CD4-positive, alpha-beta memory T cell (primary cell): ENCODE results near the gene ATP6V1F. TPM values are rescaled to one million over a fixed set of nuclear protein-coding genes. Genes with fewer than 3 reads are reported as not detected.
A peak's percentile ranks its signal among the peaks of the same experiment; 100 is the strongest.

ENCODE experiments used
- CTCF ChIA-PET: fragments of 350-600 bp; sonication (Branson Sonifier 250); formaldehyde crosslinking; loops from one replicate; lab custom pipeline; 2021; ENCODE audit warnings: inconsistent platforms; ENCODE audit not compliant: partially characterized antibody; lab: Charles Lee
- POLR2A ChIA-PET: fragments of 350-600 bp; sonication (Branson Sonifier 250); formaldehyde crosslinking; loops from one replicate; lab custom pipeline; 2021; ENCODE audit not compliant: partially characterized antibody; lab: Charles Lee
- DNase-seq, 5 donors: peaks; one replicate each; pipeline versions ENCODE4 v3.0.0 to v3.0.0-alpha.2; 2020 to 2022; ENCODE audit warnings: mixed read lengths in 1 of 5
- H3K27ac ChIP-seq: one replicate; pipeline ENCODE4 v1.7.0; 2013; ENCODE audit warnings: low read depth, low read length
- H3K27me3 ChIP-seq: 2 replicates; pipeline ENCODE4 v1.7.0; 2013; ENCODE audit warnings: mild to moderate bottlenecking, low read length, moderate library complexity; ENCODE audit not compliant: insufficient read depth
- H3K36me3 ChIP-seq: 2 replicates; pipeline ENCODE4 v1.7.0; 2013; ENCODE audit warnings: mild to moderate bottlenecking, low read length, moderate library complexity; ENCODE audit not compliant: insufficient read depth
- H3K4me1 ChIP-seq: 2 replicates; pipeline ENCODE4 v1.7.0; 2013; ENCODE audit warnings: mild to moderate bottlenecking, low read length, moderate library complexity; ENCODE audit not compliant: insufficient read depth
- H3K4me3 ChIP-seq, 2 donors: one replicate each; pipeline ENCODE4 v1.7.0; 2013; ENCODE audit warnings: low read length in 2 of 2, mild to moderate bottlenecking in 1 of 2
- H3K9me3 ChIP-seq, 2 donors: one replicate each; pipeline ENCODE4 v1.7.0; 2013; ENCODE audit warnings: low read length in 2 of 2, control low read depth in 1 of 2; ENCODE audit not compliant: control insufficient read depth in 1 of 2
- H3K27ac Mint-ChIP-seq, 7 donors: one replicate each; pipeline ENCODE4 v1.8.0; 2020 to 2021; ENCODE audit warnings: mixed read lengths in 7 of 7, mild to moderate bottlenecking in 6 of 7, inconsistent platforms in 3 of 7, moderate library complexity in 3 of 7
- H3K27me3 Mint-ChIP-seq, 2 donors: one replicate each; pipeline ENCODE4 v1.8.0; 2020 to 2021; ENCODE audit warnings: mixed read lengths in 2 of 2
- H3K36me3 Mint-ChIP-seq, 2 donors: one replicate each; pipeline ENCODE4 v1.8.0; 2020 to 2021; ENCODE audit warnings: mixed read lengths in 2 of 2, inconsistent platforms in 1 of 2, mild to moderate bottlenecking in 1 of 2
- H3K4me1 Mint-ChIP-seq, 4 donors: one replicate each; pipeline ENCODE4 v1.8.0; 2020 to 2021; ENCODE audit warnings: mixed read lengths in 4 of 4, mild to moderate bottlenecking in 1 of 4
- H3K4me3 Mint-ChIP-seq, 8 donors: one replicate each; pipeline ENCODE4 v1.8.0; 2020 to 2021; ENCODE audit warnings: mixed read lengths in 8 of 8, mild to moderate bottlenecking in 7 of 8, moderate library complexity in 6 of 8, inconsistent platforms in 3 of 8
- H3K9me3 Mint-ChIP-seq, 8 donors: one replicate each; pipeline ENCODE4 v1.8.0; 2020 to 2021; ENCODE audit warnings: mixed read lengths in 8 of 8, mild to moderate bottlenecking in 5 of 8, inconsistent platforms in 3 of 8, moderate library complexity in 1 of 8
- intact Hi-C: fragments of 100-400 bp; cut with micrococcal nuclease; formaldehyde crosslinking; loops from one replicate; pipeline ENCODE4 v1.15.1; 2023
- polyA plus RNA-seq, 2 donors: library from polyadenylated mRNA; unstranded; fragments of 300-500 nt; fragmentation: Illumina TruSeq; gene quantifications; one replicate each; pipeline ENCODE4 v1.2.3, GENCODE V29; 2021
- total RNA-seq, 2 experiments: library from RNA; stranded (reverse); gene quantifications; one replicate each; pipeline ENCODE4 v1.2.3, GENCODE V29; 2021

The ATP6V1F gene
- total RNA-seq, result 10 to 100 TPM; 74.6 to 75.5 TPM
- 100 to 1,000 TPM; 274 to 392 TPM for polyA plus RNA-seq

DNA sequence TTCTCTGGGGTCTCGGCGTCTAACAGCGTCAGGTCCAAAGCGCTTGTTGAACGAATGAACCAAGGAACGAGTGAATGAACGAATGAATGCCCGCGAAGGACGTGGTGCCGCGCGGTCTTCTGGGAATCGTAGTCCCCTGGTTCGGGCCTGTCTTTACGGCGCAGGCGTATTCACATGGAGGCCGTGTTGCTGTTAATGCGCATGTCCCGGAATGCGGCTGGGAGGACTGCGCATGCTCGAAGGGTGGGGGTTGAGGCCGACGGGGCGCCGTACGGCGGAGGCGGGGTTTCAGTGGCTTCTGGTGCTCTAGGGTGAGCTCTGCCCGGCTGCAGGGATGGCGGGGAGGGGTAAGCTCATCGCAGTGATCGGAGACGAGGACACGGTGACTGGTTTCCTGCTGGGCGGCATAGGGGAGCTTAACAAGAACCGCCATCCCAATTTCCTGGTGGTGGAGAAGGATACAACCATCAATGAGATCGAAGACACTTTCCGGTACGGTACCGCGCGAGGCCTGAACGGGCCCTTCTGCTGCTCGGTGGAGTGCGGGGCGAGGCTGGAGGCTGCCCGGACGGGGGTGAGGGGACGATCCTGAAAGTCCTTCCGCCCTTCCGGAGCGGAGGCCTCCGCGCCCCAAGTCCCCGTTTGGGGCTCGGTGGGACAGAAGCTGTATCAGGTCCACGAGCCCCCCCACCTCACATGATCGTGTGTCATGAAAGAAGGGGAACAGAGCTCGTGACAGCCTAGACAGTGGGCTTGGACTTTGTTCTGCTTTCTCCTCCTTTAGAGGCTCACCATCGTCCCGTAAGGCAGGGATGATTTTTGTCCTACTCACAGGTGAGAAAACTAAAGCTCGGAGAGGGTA, at the start of gene ATP6V1F:
TSS of gene ATP6V1F (plus strand) at position 286 of the 862 bp plus-strand sequence. CDS start at position 335, 49 bp downstream.
- peak within 1 kb of the TSS; percentile 90 to 100 (median 97) for H3K27ac Mint-ChIP-seq

DNA sequence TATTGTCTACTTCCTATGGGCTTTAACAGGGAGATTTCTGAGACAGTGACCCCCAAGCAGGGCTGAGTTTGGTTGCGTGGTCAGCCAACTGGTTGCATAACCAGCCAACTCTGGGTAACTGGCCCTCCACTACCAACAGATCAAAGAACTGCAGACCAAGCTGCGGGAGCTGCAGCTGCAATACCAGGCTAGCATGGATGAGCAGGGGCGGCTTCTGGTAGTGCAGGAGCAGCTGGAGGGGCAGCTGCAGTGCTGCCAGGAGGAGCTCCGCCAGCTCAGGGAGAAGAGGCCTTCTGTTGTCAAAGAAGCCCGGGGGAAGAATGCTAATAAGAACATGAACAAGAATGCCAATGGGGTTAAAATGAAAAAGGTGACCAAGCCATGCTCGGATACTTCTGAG, 48.2 kb upstream of the ATP6V1F start:
- Histone ChIP-seq H3K9me3 (no peaks in the 10 kb centered on the region), H3K27ac (no peak overlapping the region), H3K36me3 (no peaks in the 10 kb centered on the region), H3K4me3 (no peak overlapping the region), H3K27me3 (no peaks in the 10 kb centered on the region), H3K4me1 (no peaks in the 10 kb centered on the region)
- Mint-ChIP-seq H3K9me3 (no peaks in the 10 kb centered on the region), H3K27me3 (peaks cover 0 to 2% of the 10 kb centered on the region in 2 donors), H3K27ac (peak overlapping the region in 2 of 7 donors; percentile 58 to 77), H3K36me3 (no peaks in the 10 kb centered on the region), H3K4me1 (no peaks in the 10 kb centered on the region), H3K4me3 (no peak overlapping the region)
- no peak for DNase-seq
- intact Hi-C loops, result no loop called here
- ChIA-PET CTCF (no interaction called here), POLR2A (no interaction called here)

More for the DNA sequence above, at the start of gene ATP6V1F:
- H3K27ac ChIP-seq, result peak within 1 kb of the TSS; percentile 79
- Mint-ChIP-seq H3K27me3 (no peaks in the 10 kb centered on the region), H3K36me3 (peaks cover 11 to 29% of the 10 kb centered on the region in 2 donors), H3K4me3 (peak within 1 kb of the TSS; percentile 95 to 100 (median 98)), H3K4me1 (peaks cover 21 to 42% (median 31%) of the 10 kb centered on the region in 4 donors), H3K9me3 (no peaks in the 10 kb centered on the region)
- H3K27me3 ChIP-seq, result no peaks in the 10 kb centered on the region
- peak within 1 kb of the TSS; percentile 61 to 89 for H3K4me3 ChIP-seq
- H3K36me3 ChIP-seq, result peaks cover 5% of the 10 kb centered on the region
- peaks cover 20% of the 10 kb centered on the region for H3K4me1 ChIP-seq
- peak; percentile 98 to 100 (median 99) for DNase-seq
- intact Hi-C loops, result loop anchor here (1.0 to 2.0 kb wide), 4 partner anchors 21 to 361 kb away; partner anchors contain the start of genes CALU and CCDC136
- ChIA-PET CTCF (interaction anchor here (1.0 to 5.4 kb wide), 7 partner anchors 9 to 229 kb away, joined by 3 to 61 read pairs (median 5); no protein-coding TSS in a partner anchor), POLR2A (interaction anchor here (0.5 to 1.6 kb wide), 4 partner anchors 13 to 1915 kb away, joined by 3 to 12 read pairs (median 6); partner anchors contain the start of genes CALU and CCDC136)
- no peaks in the 10 kb centered on the region for H3K9me3 ChIP-seq

DNA sequence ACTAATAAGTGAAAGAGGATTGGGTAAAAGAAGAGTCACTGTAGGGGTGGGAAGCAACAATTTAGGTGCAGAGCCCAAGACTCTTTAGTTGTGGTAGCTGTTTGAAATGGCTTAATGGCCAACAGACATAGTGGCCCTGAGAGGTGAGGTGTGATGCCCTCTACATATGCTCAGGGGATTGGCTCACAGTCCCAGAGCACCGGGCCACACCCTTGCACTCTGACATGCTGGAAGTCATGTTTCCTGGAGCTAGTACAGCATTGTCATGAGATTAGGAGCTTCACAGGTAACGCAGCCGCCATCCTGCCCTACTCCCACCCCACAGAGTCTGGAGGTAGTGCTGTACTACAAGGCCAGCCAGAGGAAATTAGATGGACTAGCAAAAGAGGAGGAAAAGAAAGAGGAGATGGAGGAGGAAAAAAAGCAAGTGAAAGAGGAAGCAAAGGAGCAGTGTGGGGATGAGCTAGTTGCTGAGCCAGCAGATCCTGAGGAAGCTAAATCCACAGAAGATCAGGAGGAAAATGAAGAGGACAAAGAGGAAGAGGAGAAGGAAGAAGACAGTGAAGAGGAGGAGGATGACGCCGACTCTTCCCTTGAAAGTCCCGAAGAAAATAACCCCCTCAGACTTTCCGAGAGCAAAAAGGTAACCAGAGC, 47.2 kb upstream of the ATP6V1F start:
- H3K9me3 ChIP-seq, result no peaks in the 10 kb centered on the region
- no peaks in the 10 kb centered on the region for H3K27me3 ChIP-seq
- H3K4me1 ChIP-seq, result no peaks in the 10 kb centered on the region
- H3K36me3 ChIP-seq, result no peaks in the 10 kb centered on the region
- no peak for DNase-seq
- intact Hi-C loops, result no loop called here
- no peak overlapping the region for H3K4me3 Mint-ChIP-seq
- no peak overlapping the region for H3K4me3 ChIP-seq
- POLR2A ChIA-PET, result no interaction called here
- H3K9me3 Mint-ChIP-seq, result no peaks in the 10 kb centered on the region
- H3K4me1 Mint-ChIP-seq, result peaks cover 0 to 4% (median 0%) of the 10 kb centered on the region in 4 donors
- CTCF ChIA-PET, result no interaction called here
- H3K27ac ChIP-seq, result no peak overlapping the region
- no peaks in the 10 kb centered on the region for H3K36me3 Mint-ChIP-seq
- H3K27ac Mint-ChIP-seq, result peak overlapping the region in 1 of 7 donors; percentile 20
- peaks cover 0 to 2% of the 10 kb centered on the region in 2 donors for H3K27me3 Mint-ChIP-seq

DNA sequence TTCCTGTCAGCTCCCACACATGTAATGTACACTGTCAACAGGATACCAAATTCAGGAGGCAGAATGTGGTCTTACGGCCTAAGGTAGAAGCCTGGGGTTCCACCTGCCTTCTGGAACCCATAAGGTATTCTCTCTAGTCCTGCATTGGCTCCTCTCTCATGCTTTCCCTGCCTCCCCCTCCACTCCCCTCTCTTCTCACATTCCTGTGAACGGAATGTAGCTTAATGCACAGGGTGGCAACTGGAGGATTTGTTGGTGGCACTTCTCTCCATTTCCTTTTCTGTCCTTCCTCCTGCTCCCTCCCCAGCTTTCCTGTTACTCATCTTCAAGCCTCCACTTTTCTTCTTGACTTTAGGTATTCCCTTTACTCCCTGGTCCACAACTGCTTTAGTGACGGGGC, 44.0 kb upstream of the ATP6V1F start:
- Histone ChIP-seq H3K4me3 (no peak overlapping the region), H3K27ac (no peak overlapping the region), H3K4me1 (no peaks in the 10 kb centered on the region), H3K27me3 (no peaks in the 10 kb centered on the region), H3K36me3 (no peaks in the 10 kb centered on the region), H3K9me3 (no peaks in the 10 kb centered on the region)
- Mint-ChIP-seq H3K27me3 (peaks cover 2 to 7% of the 10 kb centered on the region in 2 donors), H3K4me1 (peaks cover 0 to 4% (median 0%) of the 10 kb centered on the region in 4 donors), H3K27ac (no peak overlapping the region), H3K36me3 (no peaks in the 10 kb centered on the region), H3K4me3 (no peak overlapping the region), H3K9me3 (no peaks in the 10 kb centered on the region)
- DNase-seq, result no peak
- ChIA-PET CTCF (interaction anchor here (1.2 to 1.9 kb wide), 4 partner anchors 10 to 64 kb away, joined by 3 to 6 read pairs (median 3); no protein-coding TSS in a partner anchor), POLR2A (no interaction called here)
- intact Hi-C loops, result no loop called here

GRCh38 chr7:128821724-128822123, 40.9 kb upstream of the ATP6V1F start:
- CTCF ChIA-PET, result no interaction called here

DNA sequence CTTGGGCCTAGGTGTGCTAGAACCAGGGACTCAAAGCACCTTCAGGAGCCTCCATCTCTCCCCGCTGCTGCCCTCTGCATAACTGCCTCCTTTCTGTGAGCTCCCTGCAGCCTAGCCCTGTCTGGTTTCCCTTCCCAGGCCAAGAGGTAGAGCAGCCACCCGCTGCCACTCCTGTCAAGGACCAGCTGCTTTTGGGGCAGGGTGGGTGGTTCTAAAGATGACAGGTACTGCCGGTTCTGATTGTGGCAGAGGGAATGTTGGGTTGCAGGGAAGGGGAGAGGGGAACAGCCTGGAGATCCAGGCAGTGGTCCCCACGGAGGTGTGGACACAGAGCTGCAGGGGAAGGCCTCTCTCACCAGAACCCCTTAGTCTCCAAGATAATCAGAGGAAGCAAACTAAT, 36.1 kb upstream of the ATP6V1F start:
- no peak overlapping the region for H3K4me3 ChIP-seq
- Mint-ChIP-seq H3K9me3 (no peaks in the 10 kb centered on the region), H3K27me3 (peaks cover 23 to 39% of the 10 kb centered on the region in 2 donors), H3K27ac (no peak overlapping the region), H3K36me3 (no peaks in the 10 kb centered on the region), H3K4me3 (no peak overlapping the region), H3K4me1 (peaks cover 7 to 14% (median 9%) of the 10 kb centered on the region in 4 donors)
- no peak for DNase-seq
- no peaks in the 10 kb centered on the region for H3K9me3 ChIP-seq
- H3K27ac ChIP-seq, result no peak overlapping the region
- ChIA-PET POLR2A (no interaction called here), CTCF (no interaction called here)
- H3K36me3 ChIP-seq, result no peaks in the 10 kb centered on the region
- peaks cover 13% of the 10 kb centered on the region for H3K27me3 ChIP-seq
- peaks cover 19% of the 10 kb centered on the region for H3K4me1 ChIP-seq
- intact Hi-C loops, result no loop called here

More at GRCh38 chr7:128821724-128822123, 40.9 kb upstream of the ATP6V1F start:
- no peaks in the 10 kb centered on the region for H3K9me3 Mint-ChIP-seq
- Histone ChIP-seq H3K27ac (no peak overlapping the region), H3K4me1 (no peaks in the 10 kb centered on the region), H3K4me3 (no peak overlapping the region), H3K27me3 (no peaks in the 10 kb centered on the region), H3K36me3 (no peaks in the 10 kb centered on the region), H3K9me3 (no peaks in the 10 kb centered on the region)
- POLR2A ChIA-PET, result no interaction called here
- DNase-seq, result no peak
- no peak overlapping the region for H3K27ac Mint-ChIP-seq
- intact Hi-C loops, result no loop called here
- peaks cover 0 to 4% (median 0%) of the 10 kb centered on the region in 4 donors for H3K4me1 Mint-ChIP-seq
- H3K27me3 Mint-ChIP-seq, result peaks cover 10 to 11% of the 10 kb centered on the region in 2 donors
- no peak overlapping the region for H3K4me3 Mint-ChIP-seq
- no peaks in the 10 kb centered on the region for H3K36me3 Mint-ChIP-seq

DNA sequence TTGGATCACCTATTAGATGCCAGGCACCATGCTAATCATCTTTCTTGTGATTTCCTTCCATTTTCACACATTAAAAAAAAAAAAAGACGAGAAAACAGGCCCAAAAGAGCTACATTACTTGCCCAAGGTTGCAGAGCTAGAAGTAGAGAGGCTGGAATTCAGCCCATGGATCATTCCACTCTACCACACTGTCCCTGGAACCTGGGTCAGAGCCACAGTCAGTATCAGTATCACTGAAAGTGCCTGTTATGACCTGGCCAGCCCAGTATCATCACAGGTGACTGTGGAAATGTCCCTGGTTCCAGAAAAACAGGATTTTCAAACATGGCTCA, 35.8 kb upstream of the ATP6V1F start:
- peaks cover 19% of the 10 kb centered on the region for H3K4me1 ChIP-seq
- no peaks in the 10 kb centered on the region for H3K36me3 ChIP-seq
- ChIA-PET POLR2A (no interaction called here), CTCF (no interaction called here)
- no peak overlapping the region for H3K4me3 ChIP-seq
- intact Hi-C loops, result no loop called here
- Mint-ChIP-seq H3K4me1 (peaks cover 7 to 14% (median 9%) of the 10 kb centered on the region in 4 donors), H3K27me3 (peaks cover 23 to 39% of the 10 kb centered on the region in 2 donors), H3K9me3 (no peaks in the 10 kb centered on the region), H3K27ac (peak overlapping the region in 1 of 7 donors; percentile 29), H3K4me3 (no peak overlapping the region), H3K36me3 (no peaks in the 10 kb centered on the region)
- DNase-seq, result no peak
- no peaks in the 10 kb centered on the region for H3K9me3 ChIP-seq
- H3K27me3 ChIP-seq, result peaks cover 13% of the 10 kb centered on the region
- no peak overlapping the region for H3K27ac ChIP-seq
